Central memory CD8-positive, alpha-beta T cell (primary cell): Measurements from ENCODE around the gene MTUS2.

Experiments used
- ATAC-seq: fragments of 150-1000 bp; cut with Tn5 transposase; replicated peaks from 2 replicates; pipeline ENCODE4 v1.10.0; 2022; ENCODE audit warnings: mild to moderate bottlenecking, moderate FRiP score, moderate number of reproducible peaks; ENCODE audit not compliant: poor library complexity, severe bottlenecking; ENCODE audit errors: extremely low read depth
- DNase-seq, 2 donors: peaks; one replicate each; pipeline ENCODE4 v3.0.0; 2021; ENCODE audit warnings: low spot score in 2 of 2
- H3K27ac Mint-ChIP-seq: one replicate; pipeline ENCODE4 v1.8.0; 2022; ENCODE audit warnings: low read depth, mild to moderate bottlenecking, moderate library complexity, mixed read lengths
- H3K27me3 Mint-ChIP-seq: one replicate; pipeline ENCODE4 v1.8.0; 2022; ENCODE audit warnings: mixed read lengths
- H3K36me3 Mint-ChIP-seq: one replicate; pipeline ENCODE4 v1.8.0; 2022; ENCODE audit warnings: mild to moderate bottlenecking, moderate library complexity, mixed read lengths; ENCODE audit not compliant: insufficient read depth
- H3K4me1 Mint-ChIP-seq: one replicate; pipeline ENCODE4 v1.8.0; 2022; ENCODE audit warnings: mixed read lengths
- H3K4me3 Mint-ChIP-seq: one replicate; pipeline ENCODE4 v1.8.0; 2022; ENCODE audit warnings: mild to moderate bottlenecking, moderate library complexity, mixed read lengths
- H3K9me3 Mint-ChIP-seq: one replicate; pipeline ENCODE4 v1.8.0; 2022; ENCODE audit warnings: mixed read lengths

The MTUS2 gene

DNA sequence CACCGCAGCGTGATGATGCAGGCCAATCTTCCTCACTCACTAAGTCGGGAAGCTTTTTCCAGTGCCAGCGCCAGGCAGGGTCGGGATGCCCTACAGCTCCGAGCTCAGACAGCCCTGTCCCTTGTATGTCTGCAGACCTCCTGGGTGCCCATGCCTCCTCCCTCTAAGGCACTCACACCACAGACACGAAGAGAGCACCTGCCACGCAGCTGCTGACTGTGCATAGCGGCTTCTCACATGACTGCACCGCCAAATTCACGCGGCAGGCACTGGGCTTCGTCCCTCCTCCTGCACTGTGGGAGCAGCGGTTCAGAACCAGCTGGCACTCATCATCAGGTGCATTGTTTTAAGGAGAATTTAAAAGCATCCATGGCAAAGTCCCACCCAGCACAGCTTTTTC is 687.2 kb downstream of the MTUS2 start:
- Mint-ChIP-seq H3K9me3 (no peaks in the 10 kb centered on the region), H3K4me3 (no peak overlapping the region), H3K27me3 (peaks cover 31% of the 10 kb centered on the region), H3K27ac (no peak overlapping the region), H3K4me1 (no peaks in the 10 kb centered on the region), H3K36me3 (peaks cover 3% of the 10 kb centered on the region)
- DNase-seq (no peak), ATAC-seq (no peak)

DNA sequence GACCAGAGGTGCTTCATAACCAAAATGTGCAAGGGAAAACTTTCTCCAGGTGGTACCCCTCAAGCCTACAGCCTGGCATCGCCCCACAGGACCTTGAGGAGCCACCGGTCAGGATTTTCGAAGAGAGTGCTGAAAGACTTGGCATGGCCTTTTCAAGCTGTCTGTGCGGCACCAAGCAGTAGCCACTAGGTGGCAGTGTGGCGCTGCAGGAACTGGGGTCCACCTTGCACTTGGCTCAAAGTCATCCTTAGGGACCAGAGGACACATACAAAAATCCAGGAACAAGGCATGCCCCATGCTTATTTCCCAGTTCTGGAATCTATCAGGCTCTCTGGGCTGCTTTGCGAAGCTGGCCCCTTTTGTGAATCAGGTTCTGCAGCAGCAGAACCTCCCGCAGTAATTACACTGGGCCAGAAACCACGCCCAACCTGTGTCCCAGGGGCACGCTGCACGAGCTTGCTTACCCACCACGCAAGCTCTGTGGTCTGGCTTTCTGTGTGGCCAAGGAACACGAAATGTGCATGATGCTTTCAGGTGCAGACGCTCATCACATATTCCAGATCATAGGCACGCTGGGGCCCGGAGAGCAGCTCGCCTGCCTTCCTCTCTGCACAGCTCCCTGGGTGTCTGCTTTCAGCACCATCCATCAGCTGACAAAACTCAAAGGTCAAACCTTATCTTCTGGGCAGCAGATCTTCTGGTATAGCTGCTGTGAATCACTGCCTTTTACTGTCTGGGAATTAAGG is 688.2 kb downstream of the MTUS2 start:
- Mint-ChIP-seq H3K27ac (peak overlapping the region; percentile 54), H3K4me3 (no peak overlapping the region), H3K36me3 (peaks cover 3% of the 10 kb centered on the region), H3K4me1 (no peaks in the 10 kb centered on the region), H3K27me3 (peaks cover 25% of the 10 kb centered on the region), H3K9me3 (no peaks in the 10 kb centered on the region)
- peak; percentile 44 to 65 for DNase-seq
- ATAC-seq = peak; percentile 54

DNA sequence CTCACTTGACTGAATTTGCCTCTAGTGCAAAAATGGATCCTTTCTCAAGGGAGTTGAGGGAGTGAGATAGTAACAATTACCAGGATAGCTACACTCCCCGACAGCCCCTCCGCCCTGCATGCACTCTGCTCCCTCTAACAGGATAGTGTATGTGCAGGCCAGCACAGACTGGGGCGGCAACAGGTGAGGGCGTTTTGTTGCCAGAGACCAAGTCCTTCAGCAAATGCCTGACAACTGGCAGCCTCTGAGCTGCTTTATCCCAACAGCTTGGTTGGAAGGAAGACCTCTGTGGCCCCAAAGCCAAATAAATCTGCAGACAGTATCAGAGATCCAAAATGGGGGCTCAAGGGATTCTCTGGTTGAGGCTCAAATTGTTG is 688.7 kb downstream of the MTUS2 start:
- Mint-ChIP-seq H3K27me3 (peaks cover 19% of the 10 kb centered on the region), H3K9me3 (no peaks in the 10 kb centered on the region), H3K4me3 (no peak overlapping the region), H3K27ac (peak overlapping the region; percentile 54), H3K4me1 (no peaks in the 10 kb centered on the region), H3K36me3 (peaks cover 6% of the 10 kb centered on the region)
- DNase-seq (no peak), ATAC-seq (no peak)

DNA sequence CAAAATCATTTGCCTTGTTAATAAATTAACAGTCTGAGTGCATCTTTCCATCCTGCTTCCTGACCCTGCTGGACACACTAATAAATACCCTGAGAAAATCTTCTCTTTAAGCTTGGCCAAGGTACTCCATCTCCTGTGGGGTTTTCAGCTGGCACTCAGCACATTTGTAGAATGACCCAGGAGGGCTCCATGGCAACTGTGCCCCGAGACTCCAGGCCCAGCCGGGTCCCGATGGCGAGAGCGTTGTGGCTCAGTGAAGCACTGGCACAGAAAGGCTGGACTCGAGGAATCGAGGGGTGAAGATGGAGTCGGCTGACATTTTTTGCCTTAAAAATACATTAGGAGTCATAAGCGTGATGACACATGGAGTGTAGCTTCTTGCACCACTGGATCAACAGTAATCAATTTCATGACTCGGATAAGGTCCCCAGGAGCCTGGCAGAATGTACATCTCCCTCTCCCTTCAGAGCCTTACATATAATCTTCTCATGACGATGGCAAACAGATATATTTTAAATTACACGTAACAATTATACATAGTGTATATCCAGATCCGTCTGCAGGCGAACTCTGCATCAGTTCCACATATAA is 690.0 kb downstream of the MTUS2 start:
- H3K4me3 Mint-ChIP-seq = no peak overlapping the region
- peaks cover 4% of the 10 kb centered on the region for H3K36me3 Mint-ChIP-seq
- no peaks in the 10 kb centered on the region for H3K9me3 Mint-ChIP-seq
- DNase-seq (no peak), ATAC-seq (no peak)
- H3K27me3 Mint-ChIP-seq = peaks cover 8% of the 10 kb centered on the region
- no peaks in the 10 kb centered on the region for H3K4me1 Mint-ChIP-seq
- no peak overlapping the region for H3K27ac Mint-ChIP-seq

DNA sequence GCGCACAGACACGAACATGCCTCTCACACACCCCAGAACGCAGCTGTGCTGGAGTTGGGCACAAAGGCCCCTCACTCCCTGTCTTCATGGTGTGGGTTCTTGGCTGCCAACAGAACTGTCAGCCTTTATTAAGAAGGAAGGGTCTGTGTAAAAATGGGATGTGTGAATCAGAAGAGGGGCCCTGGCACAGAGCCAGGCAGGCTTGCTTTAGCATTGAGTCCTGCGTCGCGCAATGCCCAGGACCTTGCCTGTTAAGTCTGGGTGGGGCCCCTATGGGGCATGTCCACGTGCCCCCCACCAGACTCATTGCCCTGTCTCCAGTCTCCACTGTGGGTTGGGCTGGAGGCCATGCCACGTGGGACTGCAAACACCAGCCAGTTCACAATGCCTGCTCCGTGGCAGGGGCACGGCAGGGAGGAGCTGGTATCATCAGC is 690.5 kb downstream of the MTUS2 start:
- H3K27ac Mint-ChIP-seq = no peak overlapping the region
- H3K36me3 Mint-ChIP-seq = peaks cover 4% of the 10 kb centered on the region
- no peak for ATAC-seq

DNA sequence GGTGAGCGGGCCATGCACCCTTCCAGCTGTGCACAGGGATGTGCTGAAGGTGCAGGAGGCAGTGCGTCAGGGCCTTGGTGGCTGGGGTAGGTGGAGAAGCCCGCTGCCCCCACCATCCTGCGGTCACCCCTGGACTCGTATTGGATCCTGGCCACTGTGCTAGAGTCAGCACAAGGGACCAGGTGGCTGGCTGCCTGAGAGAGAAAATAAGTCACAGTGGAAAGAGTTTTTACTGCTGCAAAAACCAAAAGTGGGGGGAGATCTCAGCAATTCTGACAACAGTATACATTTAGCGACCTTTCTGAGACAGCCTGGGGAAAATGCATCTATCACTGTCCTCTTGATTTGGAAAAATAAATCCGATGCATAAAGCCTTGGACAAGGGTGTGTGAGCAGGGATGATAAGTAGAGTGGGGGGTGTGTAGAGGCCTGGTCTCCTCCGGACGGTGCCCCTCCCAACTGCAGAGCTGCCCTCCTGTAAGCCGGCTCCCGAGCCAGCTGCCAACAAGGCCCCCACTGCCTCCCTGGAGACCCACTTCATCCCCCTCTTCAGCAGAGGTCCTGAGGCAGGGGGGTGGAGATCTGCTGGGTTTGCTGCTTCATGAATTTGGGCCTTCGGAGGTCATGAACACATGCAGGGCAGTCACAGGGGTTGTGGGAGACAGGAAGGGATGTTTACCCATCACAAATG is 691.1 kb downstream of the MTUS2 start:
- Mint-ChIP-seq H3K4me1 (no peaks in the 10 kb centered on the region), H3K36me3 (peaks cover 7% of the 10 kb centered on the region), H3K4me3 (no peak overlapping the region), H3K9me3 (no peaks in the 10 kb centered on the region), H3K27me3 (no peaks in the 10 kb centered on the region), H3K27ac (no peak overlapping the region)
- ATAC-seq = no peak
- DNase-seq = no peak

More for the DNA sequence above, 690.5 kb downstream of the MTUS2 start:
- Mint-ChIP-seq H3K4me3 (no peak overlapping the region), H3K9me3 (no peaks in the 10 kb centered on the region), H3K4me1 (no peaks in the 10 kb centered on the region), H3K27me3 (peaks cover 2% of the 10 kb centered on the region)
- no peak for DNase-seq

DNA sequence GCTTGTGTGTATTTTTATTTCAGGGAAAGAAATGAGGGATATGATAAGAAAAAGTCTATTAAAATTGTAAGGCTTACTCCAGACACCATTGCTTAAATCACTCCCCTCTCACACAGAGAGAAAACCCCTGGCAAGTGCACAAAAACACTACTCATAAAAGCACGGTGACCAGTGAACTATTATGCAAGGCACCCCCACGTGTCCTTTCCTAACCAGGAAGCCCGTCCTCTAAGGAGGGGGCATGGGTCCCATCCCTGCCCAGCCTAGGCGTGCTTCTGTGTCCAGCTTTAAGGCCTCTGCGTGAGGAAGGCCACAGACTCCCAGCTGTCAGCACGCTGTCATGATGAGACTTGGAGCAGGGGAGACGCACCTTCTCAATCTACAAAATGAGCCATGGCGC is 691.8 kb downstream of the MTUS2 start:
- ATAC-seq = no peak
- no peaks in the 10 kb centered on the region for H3K9me3 Mint-ChIP-seq
- H3K36me3 Mint-ChIP-seq = peaks cover 7% of the 10 kb centered on the region

DNA sequence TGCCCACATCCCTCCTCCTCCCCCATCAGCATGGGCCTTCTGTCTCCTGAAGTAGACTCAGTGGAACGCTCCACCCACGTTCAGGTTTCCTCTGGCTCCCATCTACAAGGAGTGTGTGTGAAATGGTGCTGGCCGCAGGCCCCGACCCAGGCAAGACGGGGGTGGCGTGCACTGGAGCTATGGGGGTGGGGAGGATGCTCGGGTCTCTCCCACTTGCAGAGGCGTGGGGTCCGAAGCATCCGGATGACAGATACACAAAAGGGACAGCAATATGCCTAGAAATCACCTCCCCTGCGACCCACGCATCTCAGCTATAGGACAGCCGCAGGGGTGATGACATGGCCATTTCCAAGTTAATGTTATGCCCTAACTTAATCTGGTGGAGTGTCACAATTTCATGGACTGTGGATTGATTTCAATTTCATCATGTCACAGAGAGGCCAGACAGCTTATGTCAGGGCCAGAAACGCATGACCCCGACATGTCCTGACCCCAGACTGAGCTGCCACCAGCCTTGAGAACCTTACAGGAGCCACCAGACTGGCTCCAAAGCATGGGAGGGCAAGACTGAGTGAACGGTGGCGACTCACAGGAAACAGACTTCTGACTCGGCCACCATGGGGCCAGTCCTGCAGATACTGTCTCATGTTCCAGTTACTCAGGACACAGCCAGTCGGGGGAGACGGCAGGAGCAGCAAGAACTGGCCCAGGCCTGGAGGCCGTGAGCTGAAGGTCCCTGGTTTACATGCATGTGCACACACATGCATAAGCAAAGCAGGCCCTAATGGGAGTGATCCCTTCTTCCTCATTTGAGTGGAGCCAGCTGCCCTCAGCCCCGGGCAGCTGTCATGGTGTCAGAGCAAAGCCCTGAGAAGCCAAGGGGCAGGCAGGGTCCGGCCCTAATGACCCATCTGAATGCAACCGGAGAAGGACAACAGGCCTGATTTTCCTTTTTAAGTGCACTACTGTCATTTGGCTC is 693.2 kb downstream of the MTUS2 start:
- H3K27me3 Mint-ChIP-seq = no peaks in the 10 kb centered on the region
- no peak for DNase-seq
- no peak overlapping the region for H3K27ac Mint-ChIP-seq
- H3K4me1 Mint-ChIP-seq = no peaks in the 10 kb centered on the region
- no peaks in the 10 kb centered on the region for H3K9me3 Mint-ChIP-seq
- no peak for ATAC-seq
- no peak overlapping the region for H3K4me3 Mint-ChIP-seq
- peaks cover 13% of the 10 kb centered on the region for H3K36me3 Mint-ChIP-seq

More for the DNA sequence above, 691.8 kb downstream of the MTUS2 start:
- Mint-ChIP-seq H3K27ac (no peak overlapping the region), H3K4me1 (no peaks in the 10 kb centered on the region), H3K27me3 (no peaks in the 10 kb centered on the region), H3K4me3 (no peak overlapping the region)
- DNase-seq = no peak

DNA sequence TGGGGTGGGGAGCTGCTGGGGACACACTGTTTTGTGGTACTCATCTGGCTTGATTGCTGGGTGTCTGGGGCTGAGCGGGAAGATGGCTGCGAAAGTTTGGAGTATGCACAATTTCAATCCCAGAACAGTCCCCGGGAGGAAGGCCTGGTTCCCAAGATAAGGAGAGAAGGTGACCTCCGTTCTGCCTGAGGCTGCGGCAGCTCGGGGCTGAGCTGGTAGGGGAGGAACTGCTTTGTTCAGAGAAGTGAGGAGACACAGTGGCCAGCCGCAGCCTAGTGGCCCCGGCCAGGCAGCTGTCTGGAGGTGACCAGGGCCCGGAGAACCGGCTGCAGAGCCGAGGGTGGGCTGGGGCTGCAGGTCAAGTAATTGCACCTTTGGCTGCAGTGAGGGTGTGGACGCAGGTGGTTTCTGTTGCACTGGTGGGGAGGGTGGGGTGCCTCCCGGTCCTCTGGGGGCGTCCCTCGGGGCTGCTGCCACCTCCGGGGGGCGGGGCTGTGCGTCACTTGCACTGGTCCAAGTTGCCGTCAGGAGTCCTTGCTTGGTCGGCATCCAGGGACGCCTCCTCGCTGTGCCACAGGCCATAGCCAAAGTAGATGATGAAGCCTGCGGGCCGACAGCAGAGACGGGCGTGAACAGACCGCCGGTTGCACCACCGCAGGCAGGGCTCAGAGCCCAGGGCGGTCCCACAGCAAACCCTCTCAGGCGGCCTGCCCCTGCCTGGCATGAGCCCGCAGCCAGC is 694.0 kb downstream of the MTUS2 start:
- no peak for DNase-seq
- ATAC-seq = no peak
- Mint-ChIP-seq H3K4me1 (no peaks in the 10 kb centered on the region), H3K9me3 (no peaks in the 10 kb centered on the region), H3K27me3 (no peaks in the 10 kb centered on the region), H3K36me3 (peaks cover 13% of the 10 kb centered on the region), H3K27ac (no peak overlapping the region), H3K4me3 (no peak overlapping the region)

DNA sequence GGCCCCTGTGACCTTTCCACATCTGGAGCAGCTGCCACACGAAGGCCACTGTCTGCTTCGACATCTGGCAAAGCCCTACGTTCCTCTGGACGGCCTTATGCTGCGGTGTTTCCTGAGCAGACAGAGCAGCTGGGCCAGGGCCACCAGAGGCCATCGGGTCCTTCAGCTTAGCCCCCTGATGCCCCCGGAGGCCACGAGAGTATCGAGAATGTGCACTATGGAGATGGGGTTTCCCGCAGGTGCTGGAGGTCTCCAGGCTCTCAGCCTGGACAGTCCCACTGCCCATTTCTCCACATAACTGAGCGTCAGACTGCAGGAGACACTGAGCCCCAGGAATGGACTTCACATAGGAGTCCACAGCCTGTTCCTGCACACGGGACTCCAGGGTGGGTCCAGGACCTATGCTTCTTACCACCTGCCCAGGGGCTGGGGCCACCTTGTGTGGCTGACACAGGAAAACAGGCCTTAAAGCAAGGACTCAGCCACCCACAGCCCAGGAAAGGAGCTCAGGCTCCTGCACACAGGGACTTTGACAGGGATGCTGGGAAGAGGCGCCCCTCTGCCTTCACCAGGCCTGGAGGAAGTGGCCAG is 694.7 kb downstream of the MTUS2 start:
- Mint-ChIP-seq H3K4me3 (no peak overlapping the region), H3K4me1 (no peaks in the 10 kb centered on the region), H3K27ac (no peak overlapping the region), H3K9me3 (no peaks in the 10 kb centered on the region), H3K27me3 (no peaks in the 10 kb centered on the region), H3K36me3 (peaks cover 13% of the 10 kb centered on the region)
- ATAC-seq (no peak), DNase-seq (no peak)

DNA sequence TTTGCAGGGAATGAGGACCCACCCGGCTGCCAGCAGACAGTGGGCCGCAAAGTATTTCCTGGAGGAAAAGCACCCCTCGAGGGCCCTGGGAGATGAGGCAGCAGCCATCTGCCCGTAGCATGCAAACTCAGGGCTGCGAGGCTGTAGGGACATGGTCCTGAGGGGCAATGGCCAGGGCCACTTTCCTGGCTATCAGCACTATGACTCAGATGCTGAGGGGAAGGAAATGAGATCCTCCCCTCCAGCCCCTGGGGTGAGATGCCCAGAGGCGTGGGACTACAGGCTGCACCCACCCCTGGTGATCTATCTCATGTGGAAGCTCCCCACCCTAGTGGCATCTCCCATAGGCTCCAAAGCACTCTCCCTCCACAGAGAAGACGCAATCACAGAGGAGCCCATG is 695.2 kb downstream of the MTUS2 start:
- no peak for ATAC-seq
- no peak overlapping the region for H3K27ac Mint-ChIP-seq
- H3K27me3 Mint-ChIP-seq = no peaks in the 10 kb centered on the region
- H3K4me3 Mint-ChIP-seq = no peak overlapping the region
- H3K4me1 Mint-ChIP-seq = no peaks in the 10 kb centered on the region
- DNase-seq = no peak
- no peaks in the 10 kb centered on the region for H3K9me3 Mint-ChIP-seq
- H3K36me3 Mint-ChIP-seq = peaks cover 13% of the 10 kb centered on the region
